Esophagus muscularis mucosa (tissue), 4 donors: ENCODE results near the gene TUBA3D. TPM values are rescaled to one million over a fixed set of nuclear protein-coding genes. Genes with fewer than 3 reads are reported as not detected.
"Not testable (repeated sequence)": the region's sequence is repeated elsewhere in the genome, so short reads cannot be mapped to it uniquely, and the experiment has no call there.

Experiments
- DNase-seq: peaks from one replicate; pipeline ENCODE4 v3.0.0-alpha.2; 2017; ENCODE audit errors: extremely low spot score
- H3K27ac ChIP-seq, 4 donors: fragments of 200-600 bp; sonication (generic); replicated peaks in 1 of 4; 1 replicate in 3 of 4; 2 replicates in 1 of 4; pipeline ENCODE4 v1.5.1; 2016 to 2019; ENCODE audit warnings: mild to moderate bottlenecking in 1 of 4
- H3K27me3 ChIP-seq, 4 donors: fragments of 200-600 bp; sonication (generic); one replicate each; pipeline versions ENCODE4 v1.5.1 to v1.6.0; 2016 to 2019
- H3K36me3 ChIP-seq, 4 donors: fragments of 200-600 bp; sonication (generic); one replicate each; pipeline ENCODE4 v1.5.1; 2016 to 2019
- H3K4me1 ChIP-seq, 4 donors: fragments of 200-600 bp; sonication (generic); one replicate each; pipeline ENCODE4 v1.5.1; 2016 to 2019
- H3K4me3 ChIP-seq, 4 donors: fragments of 200-600 bp; sonication (generic); 1 replicate in 2 of 4; 2 replicates in 2 of 4; pipeline ENCODE4 v1.5.1; 2016 to 2019; ENCODE audit warnings: mild to moderate bottlenecking in 4 of 4, moderate library complexity in 1 of 4
- H3K9me3 ChIP-seq, 4 donors: fragments of 200-600 bp; sonication (generic); 1 replicate in 3 of 4; 2 replicates in 1 of 4; pipeline ENCODE4 v1.5.1; 2016 to 2019
- CTCF ChIP-seq, 3 experiments: fragments of 200-600 bp in 2 of 3; fragments of 450-650 bp in 1 of 3; sonication (generic) in 2 of 3; IDR thresholded peaks; one replicate each; pipeline ENCODE4 v1.5.1; 2017 to 2019; ENCODE audit warnings: antibody characterized with exemption in 3 of 3, mild to moderate bottlenecking in 2 of 3, moderate library complexity in 1 of 3
- EP300 ChIP-seq: sonication (generic); formaldehyde crosslinking; IDR thresholded peaks from one replicate; pipeline ENCODE4 v1.6.1; 2017; ENCODE audit warnings: antibody characterized with exemption
- POLR2A ChIP-seq: fragments of 450-650 bp; IDR thresholded peaks from one replicate; pipeline ENCODE4 v1.6.1; 2017; ENCODE audit warnings: antibody characterized with exemption, moderate library complexity, mild to moderate bottlenecking, low read depth
- POLR2AphosphoS5 ChIP-seq, 2 donors: sonication (generic); formaldehyde crosslinking; IDR thresholded peaks; one replicate each; pipeline ENCODE4 v1.6.1; 2017; ENCODE audit warnings: antibody characterized with exemption in 2 of 2
- WGBS: methylation state at CpG from one replicate; pipeline ENCODE4 v1.1.5; 2018; 5-methylcytosine and 5-hydroxymethylcytosine counted together
- intact Hi-C: fragments of 100-400 bp; cut with DNase I; formaldehyde crosslinking; loops from one replicate; pipeline ENCODE4 v1.15.1; 2023
- total RNA-seq, 4 donors: library from RNA; depleted of rRNA; stranded (reverse); fragments of >200 nt; gene quantifications; one replicate each; pipeline versions ENCODE4 v1.1.0 to v1.2.1, GENCODE V29; 2016

The TUBA3D gene
- total RNA-seq, 4 donors from 2014 or later = not detected

- TF ChIP-seq EP300 (no peak), CTCF (IDR thresholded peaks at IDR 0.05) (no peak), POLR2AphosphoS5 (IDR thresholded peaks at IDR 0.05) (no peak), POLR2A (no peak)
- H3K4me3 ChIP-seq = no peak overlapping the region
- intact Hi-C loops = no loop called here
- H3K36me3 ChIP-seq = no peaks in the 10 kb centered on the region
- peaks cover 0 to 11% (median 0%) of the 10 kb centered on the region in 4 donors for H3K27me3 ChIP-seq
- DNase-seq = no peak
- no peak overlapping the region for H3K27ac ChIP-seq
- no peaks in the 10 kb centered on the region for H3K4me1 ChIP-seq
- H3K9me3 ChIP-seq = no peaks in the 10 kb centered on the region
- 83% methylated on average over 17 of the region's 19 CpGs for WGBS
Measured at GRCh38 chr2:131445896-131446295, 30.0 kb upstream of the TUBA3D start.

GRCh38 chr2:131447981-131448380 is 27.9 kb upstream of the TUBA3D start:
- intact Hi-C loops, H3K27ac ChIP-seq, DNase-seq, H3K36me3 ChIP-seq, H3K9me3 ChIP-seq, H3K4me3 ChIP-seq, H3K27me3 ChIP-seq, H3K4me1 ChIP-seq: not testable (repeated sequence)
- WGBS = 90% methylated on average over 8 of the region's 9 CpGs

- H3K36me3 ChIP-seq, intact Hi-C loops, H3K4me1 ChIP-seq, H3K4me3 ChIP-seq, H3K27ac ChIP-seq, H3K27me3 ChIP-seq, H3K9me3 ChIP-seq: not testable (repeated sequence)
- 69% methylated on average over 10 of the region's 10 CpGs for WGBS
- DNase-seq = peak; percentile 75
Measured at GRCh38 chr2:131451265-131451949, 24.5 kb upstream of the TUBA3D start.

- H3K27ac ChIP-seq, intact Hi-C loops: not testable (repeated sequence)
- WGBS = 88% methylated on average over 2 of the region's 2 CpGs
Measured at GRCh38 chr2:131454914-131455313, 21.0 kb upstream of the TUBA3D start.

GRCh38 chr2:131467722-131468121 is 8.2 kb upstream of the TUBA3D start:
- H3K27me3 ChIP-seq, H3K27ac ChIP-seq, H3K36me3 ChIP-seq, intact Hi-C loops, H3K4me1 ChIP-seq, H3K9me3 ChIP-seq, H3K4me3 ChIP-seq: not testable (repeated sequence)
- peak; percentile 21 for DNase-seq
- WGBS = 89% methylated on average over 10 of the region's 10 CpGs

More at GRCh38 chr2:131454914-131455313, 21.0 kb upstream of the TUBA3D start:
- not testable (repeated sequence) for H3K4me1 ChIP-seq, H3K4me3 ChIP-seq, DNase-seq, H3K9me3 ChIP-seq, H3K36me3 ChIP-seq
- H3K27me3 ChIP-seq = peaks cover 0 to 14% (median 0%) of the 10 kb centered on the region in 4 donors

GRCh38 chr2:131470944-131471343 is 5.0 kb upstream of the TUBA3D start:
- H3K4me1 ChIP-seq, H3K9me3 ChIP-seq, DNase-seq, H3K27me3 ChIP-seq, H3K4me3 ChIP-seq, intact Hi-C loops, H3K36me3 ChIP-seq, H3K27ac ChIP-seq: not testable (repeated sequence)
- 88% methylated on average over 3 of the region's 3 CpGs for WGBS

DNA sequence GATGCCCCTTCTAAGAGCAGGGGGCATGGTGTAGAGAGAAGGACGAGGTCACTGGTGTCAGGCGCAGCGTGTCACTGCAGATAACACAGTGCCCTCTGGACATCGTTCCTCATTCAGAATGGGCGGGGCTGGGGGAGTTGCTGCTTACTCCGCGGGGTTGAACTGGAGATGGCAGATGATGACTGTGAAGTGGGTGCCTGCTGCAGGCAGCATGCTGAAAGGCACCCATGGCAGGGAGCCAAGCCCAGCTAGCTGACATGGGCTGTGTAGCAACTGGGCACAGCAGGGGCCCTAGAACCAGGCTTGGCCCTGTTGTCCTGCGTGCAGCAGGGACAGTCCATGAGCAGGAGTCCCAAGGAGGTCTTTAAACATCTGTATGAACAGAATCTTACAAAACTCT is 4.3 kb upstream of the TUBA3D start:
- H3K9me3 ChIP-seq, H3K27ac ChIP-seq, intact Hi-C loops, H3K4me3 ChIP-seq, H3K27me3 ChIP-seq, H3K4me1 ChIP-seq: not testable (repeated sequence)
- 100% methylated on average over 1 of the region's 8 CpGs for WGBS
- peak; percentile 72 for DNase-seq
- H3K36me3 ChIP-seq = peaks cover 0 to 10% (median 1%) of the 10 kb centered on the region in 4 donors

- not testable (repeated sequence) for DNase-seq, H3K27ac ChIP-seq
Measured at GRCh38 chr2:131473266-131473665, 2.7 kb upstream of the TUBA3D start.

DNA sequence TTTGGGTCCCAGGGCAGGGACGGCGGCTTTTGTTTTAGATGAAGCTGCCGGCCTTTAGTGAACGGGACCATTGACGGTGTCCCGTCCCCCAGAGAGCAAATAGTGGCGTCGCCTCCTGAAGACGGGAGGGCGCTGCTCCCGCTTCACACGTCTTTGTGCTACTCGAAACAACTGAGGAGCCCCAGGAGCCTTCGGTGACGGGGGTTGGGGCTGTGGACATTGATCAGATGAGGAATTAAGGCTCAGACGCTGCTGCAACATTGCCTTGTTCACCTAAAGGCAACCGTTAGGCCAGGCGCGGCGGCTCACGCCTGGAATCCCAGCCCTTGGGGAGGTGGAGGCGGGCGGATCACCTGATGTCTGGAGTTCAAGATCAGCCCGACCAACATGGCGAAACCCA is 444 bp downstream of the TUBA3D start:
- H3K4me3 ChIP-seq, H3K4me1 ChIP-seq, DNase-seq, H3K9me3 ChIP-seq, H3K27me3 ChIP-seq, intact Hi-C loops, H3K27ac ChIP-seq: not testable (repeated sequence)
- WGBS = 97% methylated on average over 25 of the region's 25 CpGs
- peaks cover 0 to 14% (median 1%) of the 10 kb centered on the region in 4 donors for H3K36me3 ChIP-seq

More at GRCh38 chr2:131473266-131473665, 2.7 kb upstream of the TUBA3D start:
- H3K4me1 ChIP-seq, H3K4me3 ChIP-seq, H3K9me3 ChIP-seq, intact Hi-C loops, H3K27me3 ChIP-seq: not testable (repeated sequence)
- WGBS = 92% methylated on average over 2 of the region's 2 CpGs
- peaks cover 0 to 11% (median 1%) of the 10 kb centered on the region in 4 donors for H3K36me3 ChIP-seq

- H3K27ac ChIP-seq, H3K9me3 ChIP-seq, H3K36me3 ChIP-seq, intact Hi-C loops, H3K4me1 ChIP-seq, DNase-seq, H3K27me3 ChIP-seq, H3K4me3 ChIP-seq: not testable (repeated sequence)
- WGBS = 67% methylated on average over 1 of the region's 1 CpG
Measured at GRCh38 chr2:131477227-131477626, 1.3 kb downstream of the TUBA3D start.

DNA sequence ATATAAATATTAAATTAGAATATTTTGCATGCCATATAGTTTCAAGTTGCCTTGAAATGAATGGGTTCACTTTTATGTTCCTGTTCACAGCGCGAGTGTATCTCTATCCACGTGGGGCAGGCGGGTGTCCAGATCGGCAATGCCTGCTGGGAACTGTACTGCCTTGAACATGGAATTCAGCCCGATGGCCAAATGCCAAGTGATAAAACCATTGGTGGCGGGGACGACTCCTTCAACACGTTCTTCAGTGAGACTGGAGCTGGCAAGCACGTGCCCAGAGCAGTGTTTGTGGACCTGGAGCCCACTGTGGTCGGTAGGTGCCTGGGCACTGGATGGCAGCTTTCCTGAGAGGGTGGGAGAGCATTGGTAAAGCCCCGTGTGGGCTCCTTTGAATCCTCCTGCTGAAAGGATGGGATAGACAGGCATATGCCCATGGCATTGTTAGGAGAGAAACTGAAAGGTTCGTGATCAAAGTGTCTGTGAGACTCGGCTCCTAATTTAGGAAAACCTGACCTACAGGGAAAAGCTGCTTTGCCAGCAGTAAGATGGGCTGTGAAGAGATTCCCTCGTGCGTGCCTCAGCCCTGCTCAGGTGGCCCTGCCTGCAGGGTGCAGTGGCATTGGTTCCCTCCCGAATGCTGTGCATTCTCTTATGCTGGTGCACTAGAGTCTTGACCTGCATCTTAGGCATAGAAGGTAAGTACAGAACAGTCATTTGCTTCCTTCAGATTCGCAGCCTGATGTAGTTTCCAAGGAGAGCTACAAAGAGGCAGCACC is 2.3 kb downstream of the TUBA3D start:
- H3K27ac ChIP-seq = not testable (repeated sequence)

More for the DNA sequence above, 2.3 kb downstream of the TUBA3D start:
- DNase-seq, H3K9me3 ChIP-seq, H3K4me1 ChIP-seq, H3K27me3 ChIP-seq, H3K4me3 ChIP-seq, intact Hi-C loops: not testable (repeated sequence)
- 94% methylated on average over 12 of the region's 18 CpGs for WGBS
- H3K36me3 ChIP-seq = peaks cover 0 to 18% (median 10%) of the 10 kb centered on the region in 4 donors
